Daoy (cell line): ENCODE data around the gene OR51B6. TPM values are rescaled to one million over a fixed set of nuclear protein-coding genes. Genes with fewer than 3 reads are reported as not detected.
A peak's percentile ranks its signal among the peaks of the same experiment; 100 is the strongest.
"Not testable (repeated sequence)": the region's sequence is repeated elsewhere in the genome, so short reads cannot be mapped to it uniquely, and the experiment has no call there.

ENCODE experiments used
- DNase-seq: peaks from one replicate; pipeline ENCODE4 v3.0.0-alpha.2; 2015; ENCODE audit warnings: low read depth
- total RNA-seq: library from RNA; depleted of rRNA; stranded (reverse); fragments of >200 nt; shearing (Covaris generic); gene quantifications from 2 replicates; pipeline ENCODE4 v1.2.3, GENCODE V29; 2014; rRNA removed

Gene OR51B6
- total RNA-seq: not detected in 2 replicates

GRCh38 chr11:5351208-5351607 lies at the start of gene OR51B6:
OR51B6 (plus strand) TSS chr11:5351508; CDS start chr11:5351508, 0 bp downstream.
- no peak for DNase-seq

- no peak for DNase-seq
Observed at GRCh38 chr11:5301846-5302245, 49.5 kb upstream of the OR51B6 start, which contains the start of gene OR51B4. OR51B4 (minus strand) TSS chr11:5301946; CDS start chr11:5301946, 0 bp downstream.

GRCh38 chr11:5303626-5304025 lies 47.7 kb upstream of the OR51B6 start:
- DNase-seq: no peak

DNA sequence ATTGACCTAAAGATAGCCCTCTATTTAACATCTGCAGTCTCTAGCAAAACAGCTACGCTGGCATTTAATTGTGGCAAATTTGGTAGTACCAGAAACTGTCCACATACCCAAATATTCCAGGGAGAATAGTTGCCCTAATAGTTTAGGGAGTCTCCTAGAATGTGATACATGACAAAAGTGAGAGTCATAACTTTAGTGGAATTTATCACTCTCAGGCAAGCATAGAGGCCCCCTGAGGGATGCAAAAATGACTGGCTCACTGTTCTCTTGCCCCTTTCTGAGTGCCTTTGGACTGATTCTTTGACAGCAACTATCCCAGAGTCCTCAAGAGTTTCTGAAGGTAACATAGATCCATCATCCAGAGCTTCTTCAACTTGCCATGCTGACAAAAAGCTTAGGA lies 47.3 kb upstream of the OR51B6 start:
- DNase-seq: no peak

DNA sequence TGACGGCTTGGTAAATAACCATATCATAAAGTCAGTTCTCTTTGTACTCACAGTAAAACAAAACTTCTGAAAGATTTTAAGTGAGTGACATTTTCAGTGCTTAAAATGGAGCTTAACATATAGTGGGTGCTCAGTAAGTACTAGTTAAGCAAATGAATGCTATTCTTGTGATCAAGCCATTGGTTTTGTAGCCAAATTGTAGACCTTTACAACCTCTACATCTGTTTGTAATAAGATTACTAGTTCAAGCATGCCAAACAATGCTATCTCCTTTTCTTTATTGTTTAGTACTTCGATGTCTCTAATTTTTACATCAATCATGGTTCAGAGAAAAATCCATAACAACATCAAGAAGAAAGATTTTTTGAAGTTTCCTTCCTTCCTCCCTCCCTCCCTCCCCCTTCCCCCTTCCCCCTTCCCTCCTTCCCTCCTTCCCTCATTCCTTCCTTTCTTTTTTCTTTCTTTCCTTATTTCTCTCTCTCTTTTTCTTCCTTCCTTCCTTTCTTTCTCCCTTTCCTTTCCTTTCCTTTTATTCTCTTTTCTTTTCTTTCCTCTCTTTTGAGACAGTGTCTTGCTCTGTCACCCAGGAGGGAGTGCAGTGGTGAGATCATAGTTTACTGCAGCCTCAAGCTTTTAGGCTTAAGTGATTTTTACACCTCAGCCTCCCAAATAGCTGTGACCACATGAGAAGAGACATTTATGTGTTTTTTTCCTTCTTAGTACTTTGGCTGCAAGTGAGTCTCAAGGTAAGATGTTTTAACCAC lies 43.9 kb upstream of the OR51B6 start:
- DNase-seq: no peak

DNA sequence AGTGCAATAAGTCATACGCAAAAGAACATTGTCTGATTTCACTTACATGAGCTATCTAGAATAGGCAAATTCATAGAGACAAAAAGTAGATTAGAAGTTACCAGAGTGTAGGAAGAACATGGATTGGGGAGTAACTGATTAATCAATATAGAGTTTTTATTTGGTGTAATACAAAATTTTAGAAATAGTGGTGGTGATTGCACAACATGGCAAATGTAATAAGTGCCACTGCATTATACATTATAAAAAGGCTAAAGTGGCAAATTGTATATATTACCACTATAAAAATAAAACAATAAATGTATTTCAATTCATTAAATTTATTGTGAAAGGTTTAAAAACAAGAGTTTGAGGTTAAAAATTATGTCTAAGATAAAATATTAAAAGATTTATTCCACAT lies 40.9 kb upstream of the OR51B6 start:
- DNase-seq: no peak

DNA sequence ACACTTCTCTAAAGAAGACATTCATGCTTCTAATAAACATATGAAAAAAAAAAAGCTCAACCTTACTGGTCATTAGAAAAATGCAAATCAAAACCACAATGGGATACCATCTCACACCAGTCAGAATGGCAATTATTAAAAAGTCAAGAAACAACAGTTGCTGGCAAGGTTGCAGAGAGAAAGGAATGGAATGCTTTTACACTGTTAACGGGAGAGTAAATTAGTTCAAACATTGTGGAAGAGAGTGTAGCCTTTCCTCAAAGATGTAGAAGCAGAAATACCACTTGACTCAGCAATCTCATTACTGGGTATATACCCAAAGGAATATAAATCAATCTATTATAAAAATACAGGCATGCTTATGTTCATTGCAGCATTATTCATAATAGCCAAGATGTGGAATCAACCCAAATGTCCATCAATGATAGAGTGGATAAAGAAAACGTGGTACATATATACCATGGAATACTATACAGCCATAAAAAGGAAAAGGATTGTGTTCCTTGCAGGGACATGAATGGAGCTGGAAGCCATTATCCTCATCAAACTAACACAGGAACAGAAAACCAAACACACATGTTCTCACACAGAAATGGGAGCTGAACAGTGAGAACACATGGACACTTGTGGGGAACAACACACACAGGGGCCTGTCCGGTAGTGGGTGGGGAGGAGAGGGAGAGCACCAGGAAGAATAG lies 37.8 kb upstream of the OR51B6 start:
- not testable (repeated sequence) for DNase-seq

DNA sequence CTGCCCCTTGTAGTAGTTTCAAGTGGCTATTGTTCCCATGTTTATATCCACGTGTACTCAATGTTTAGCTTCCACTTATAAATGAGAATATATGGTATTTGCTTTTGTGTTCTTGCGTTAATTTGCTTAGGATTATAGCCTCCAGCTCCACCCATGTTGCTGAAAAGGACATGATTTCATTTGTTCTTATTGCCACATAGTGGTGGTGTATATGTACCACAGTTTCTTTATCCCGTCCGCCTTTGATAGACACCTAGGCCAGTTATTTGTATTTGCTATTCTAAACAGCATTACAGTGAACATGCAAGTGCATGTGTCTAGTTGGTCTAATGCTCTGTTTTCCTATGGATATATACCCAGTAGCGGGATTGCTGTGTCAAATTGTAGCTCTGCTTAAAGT lies 34.0 kb upstream of the OR51B6 start:
- no peak for DNase-seq

DNA sequence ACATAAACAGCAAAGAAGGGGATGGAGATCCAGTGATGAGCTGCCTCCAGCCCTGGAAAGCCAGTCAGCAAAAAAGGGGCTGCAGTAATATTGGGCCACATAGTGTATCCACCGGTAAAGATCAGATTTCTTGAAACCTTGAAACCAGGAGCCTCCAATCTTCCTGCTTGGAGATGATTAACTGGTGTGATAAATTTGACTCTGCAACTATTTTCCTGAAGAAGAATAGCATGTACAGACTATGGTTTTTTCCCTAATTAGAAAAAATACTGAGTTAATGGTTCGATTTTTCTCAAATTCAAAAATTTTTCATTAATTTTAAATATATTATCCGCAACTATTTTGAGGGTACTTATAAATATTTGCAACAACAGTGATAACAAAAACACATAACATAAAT lies 27.1 kb upstream of the OR51B6 start, which contains the start of gene OR51B2:
OR51B2 (minus strand) TSS at position 101 of the 400 bp plus-strand sequence; CDS start at position 101, 0 bp downstream.
- no peak for DNase-seq

GRCh38 chr11:5335170-5335569 lies 16.1 kb upstream of the OR51B6 start:
- no peak for DNase-seq

GRCh38 chr11:5336331-5336730 lies 15.0 kb upstream of the OR51B6 start:
- DNase-seq: no peak

- DNase-seq: not testable (repeated sequence)
Observed at GRCh38 chr11:5337253-5337652, 14.1 kb upstream of the OR51B6 start.

- no peak for DNase-seq
Observed at GRCh38 chr11:5339771-5340322, 11.5 kb upstream of the OR51B6 start.

- no peak for DNase-seq
Observed at GRCh38 chr11:5343474-5344335, 7.6 kb upstream of the OR51B6 start, which contains the start of gene OR51B5. OR51B5 (minus strand) TSS chr11:5343524; CDS start chr11:5343524, 0 bp downstream.

DNA sequence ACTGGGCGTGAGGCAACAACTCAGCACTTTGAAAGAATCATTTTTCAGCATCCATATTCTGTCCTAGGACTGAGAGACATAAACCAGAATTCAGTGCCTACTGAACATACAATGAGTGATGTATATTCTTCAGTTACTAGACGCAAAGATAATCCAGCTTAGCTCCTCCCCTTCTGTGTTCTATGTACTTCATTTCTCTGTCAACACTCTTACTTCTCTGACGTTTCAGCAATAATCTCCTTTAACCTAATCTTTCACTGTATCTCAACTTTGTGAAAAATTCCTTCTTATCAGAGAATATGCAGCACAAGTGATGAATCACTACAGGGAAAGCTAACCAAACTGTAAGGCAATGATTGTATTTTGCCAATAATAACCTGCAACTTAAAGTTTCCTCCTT lies 5.5 kb upstream of the OR51B6 start:
- DNase-seq: no peak

DNA sequence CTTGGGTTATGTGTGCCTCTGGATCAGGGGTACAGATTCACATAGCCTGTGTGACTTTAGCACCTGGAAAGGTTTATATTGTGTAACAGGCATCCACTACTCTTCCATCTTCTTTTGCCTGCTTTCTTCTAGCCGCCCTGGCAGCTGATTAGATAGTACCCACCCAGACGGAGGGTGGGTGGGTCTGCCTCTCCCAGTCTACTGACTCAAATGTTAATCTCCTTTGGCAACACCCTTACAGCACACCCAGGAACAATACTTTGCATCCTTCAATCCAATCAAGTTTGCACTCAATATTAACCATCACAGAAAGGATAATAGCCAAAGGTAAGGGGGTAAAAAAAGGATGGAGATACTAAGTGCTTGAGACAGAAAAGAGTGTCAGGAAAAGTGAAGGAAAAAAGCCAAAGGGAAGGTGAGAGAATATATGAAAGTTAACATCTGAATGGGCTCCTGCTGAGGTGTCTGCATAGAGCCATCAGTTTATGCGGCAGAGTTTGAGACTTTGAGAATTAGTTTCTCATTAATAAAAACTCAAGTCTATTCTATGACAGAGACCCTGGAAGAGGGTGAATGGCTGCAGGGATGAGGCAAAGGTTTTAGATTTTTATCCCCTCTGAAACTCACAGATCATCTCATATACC lies 2.6 kb upstream of the OR51B6 start:
- no peak for DNase-seq

DNA sequence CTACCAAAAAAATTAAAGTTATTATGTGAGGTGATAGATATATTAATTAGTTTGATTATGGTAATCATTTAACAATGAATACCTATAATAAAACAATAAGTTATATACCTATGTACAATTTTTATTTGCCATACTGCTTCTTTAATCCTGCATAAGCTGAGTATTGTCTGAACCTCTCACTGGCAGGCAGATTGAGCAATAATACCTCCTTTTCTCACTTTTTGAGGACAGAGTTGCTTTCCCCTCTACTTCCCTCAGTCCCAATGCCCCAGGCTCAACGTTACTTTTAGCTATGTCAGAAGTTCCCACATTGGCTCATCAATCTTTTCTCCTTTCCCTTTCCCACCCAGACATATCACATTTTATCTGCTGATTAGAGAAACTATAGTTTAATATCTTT lies 1.8 kb upstream of the OR51B6 start:
- no peak for DNase-seq

- DNase-seq: not testable (repeated sequence)
Observed at GRCh38 chr11:5356031-5356430, 4.7 kb downstream of the OR51B6 start.

- DNase-seq: no peak
Observed at GRCh38 chr11:5362017-5362625, 10.8 kb downstream of the OR51B6 start.

DNA sequence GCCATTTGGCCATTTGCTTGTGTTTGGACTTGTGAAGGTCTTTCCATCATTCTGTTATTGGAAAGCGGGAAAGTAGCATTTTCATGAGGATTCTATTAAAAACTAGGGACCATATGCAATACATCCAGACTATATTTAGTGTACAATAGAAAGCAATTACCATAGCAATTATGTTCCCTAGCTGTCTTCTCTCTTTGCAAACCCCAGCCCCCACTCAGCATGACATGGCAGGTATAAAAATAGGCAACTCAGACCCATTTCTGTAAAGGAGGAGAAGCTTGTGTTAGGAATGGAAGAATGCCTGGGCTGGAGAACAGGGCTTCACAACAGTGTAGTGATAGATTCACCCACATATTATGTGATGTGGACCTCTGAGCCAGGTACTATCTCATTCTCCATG lies 12.4 kb downstream of the OR51B6 start:
- DNase-seq: no peak

GRCh38 chr11:5364214-5364613 lies 12.9 kb downstream of the OR51B6 start:
- DNase-seq: peak; percentile 28
